Gastroesophageal sphincter (tissue), 4 donors: ENCODE results near the gene ZNF664. TPM values are rescaled to one million over a fixed set of nuclear protein-coding genes. Genes with fewer than 3 reads are reported as not detected.

Source experiments
- ATAC-seq: fragments of 150-250 bp; one replicate; pipeline ENCODE4 v1.9.1; 2016; ENCODE audit warnings: mild to moderate bottlenecking, moderate library complexity
- H3K27ac ChIP-seq, 4 donors: fragments of 200-600 bp; sonication (generic) in 3 of 4; 1 replicate in 3 of 4; 2 replicates in 1 of 4; pipeline ENCODE4 v1.5.1; 2016 to 2019
- H3K27me3 ChIP-seq: fragments of 200-600 bp; sonication (generic); one replicate; pipeline ENCODE4 v1.5.1; 2019
- H3K36me3 ChIP-seq, 2 donors: fragments of 200-600 bp; sonication (generic); one replicate each; pipeline ENCODE4 v1.5.1; 2019; ENCODE audit warnings: control low read depth in 1 of 2
- H3K4me1 ChIP-seq, 3 donors: fragments of 200-600 bp; sonication (generic); 1 replicate in 2 of 3; 2 replicates in 1 of 3; pipeline ENCODE4 v1.5.1; 2016 to 2019; ENCODE audit warnings: control low read depth in 2 of 3
- H3K4me3 ChIP-seq, 2 donors: fragments of 200-600 bp; sonication (generic); one replicate each; pipeline ENCODE4 v1.5.1; 2019; ENCODE audit warnings: mild to moderate bottlenecking in 1 of 2, moderate library complexity in 1 of 2
- H3K9me3 ChIP-seq, 3 donors: fragments of 200-600 bp; sonication (generic); one replicate each; pipeline ENCODE4 v1.5.1; 2017 to 2019; ENCODE audit warnings: control low read depth in 2 of 3
- CTCF ChIP-seq, 4 experiments: fragments of 200-600 bp in 2 of 4; fragments of 450-650 bp in 2 of 4; sonication (generic) in 1 of 4; IDR thresholded peaks; one replicate each; pipeline ENCODE4 v1.5.1; 2017 to 2019; ENCODE audit warnings: antibody characterized with exemption in 4 of 4, mild to moderate bottlenecking in 2 of 4, moderate library complexity in 2 of 4
- EP300 ChIP-seq: sonication (generic); formaldehyde crosslinking; IDR thresholded peaks from one replicate; pipeline ENCODE4 v1.6.1; 2017; ENCODE audit warnings: antibody characterized with exemption, mild to moderate bottlenecking
- POLR2A ChIP-seq, 2 donors: fragments of 450-650 bp; IDR thresholded peaks; one replicate each; pipeline ENCODE4 v1.6.1; 2017; ENCODE audit warnings: antibody characterized with exemption in 2 of 2, mild to moderate bottlenecking in 2 of 2, moderate library complexity in 1 of 2
- POLR2AphosphoS5 ChIP-seq: sonication (generic); formaldehyde crosslinking; IDR thresholded peaks from one replicate; pipeline ENCODE4 v1.6.1; 2017; ENCODE audit warnings: antibody characterized with exemption
- WGBS, 2 donors: methylation state at CpG; one replicate each; pipeline ENCODE4 v1.1.5; 2018; ENCODE audit warnings: low coverage in 1 of 2; 5-methylcytosine and 5-hydroxymethylcytosine counted together
- total RNA-seq, 4 donors: library from RNA; depleted of rRNA; stranded (reverse); fragments of >200 nt; gene quantifications; one replicate each; pipeline ENCODE4 v1.1.0, GENCODE V29; 2016

ZNF664 gene
- total RNA-seq, 4 donors from 2014 or later: 58.7 to 95.5 (median 78.2) TPM

- Histone ChIP-seq H3K36me3 (no peaks in the 10 kb centered on the region), H3K9me3 (peaks cover 0 to 26% (median 0%) of the 10 kb centered on the region in 3 donors), H3K27me3 (no peaks in the 10 kb centered on the region), H3K4me1 (no peaks in the 10 kb centered on the region), H3K27ac (no peak overlapping the region), H3K4me3 (no peak overlapping the region)
- WGBS, 2 donors: 65 to 69% methylated on average over 10 to 13 of the region's 15 CpGs
- TF ChIP-seq POLR2AphosphoS5 (no peak), POLR2A (IDR thresholded peaks at IDR 0.05) (no peak), EP300 (no peak), CTCF (IDR thresholded peaks at IDR 0.05) (no peak)
- ATAC-seq: no peak
Measured at GRCh38 chr12:124044809-124045321, 71.8 kb downstream of the ZNF664 start.

GRCh38 chr12:124045671-124046455, 72.8 kb downstream of the ZNF664 start:
- Histone ChIP-seq H3K27me3 (no peaks in the 10 kb centered on the region), H3K4me1 (no peaks in the 10 kb centered on the region), H3K9me3 (peaks cover 0 to 26% (median 0%) of the 10 kb centered on the region in 3 donors), H3K27ac (no peak overlapping the region), H3K36me3 (no peaks in the 10 kb centered on the region), H3K4me3 (no peak overlapping the region)
- no peak for ATAC-seq
- no peak for TF ChIP-seq POLR2AphosphoS5
- no peak for TF ChIP-seq EP300
- TF ChIP-seq POLR2A (IDR thresholded peaks at IDR 0.05): no peak
- no peak for TF ChIP-seq CTCF (IDR thresholded peaks at IDR 0.05)
- 71 to 90% methylated on average over 2 of the region's 5 CpGs for WGBS, 2 donors

DNA sequence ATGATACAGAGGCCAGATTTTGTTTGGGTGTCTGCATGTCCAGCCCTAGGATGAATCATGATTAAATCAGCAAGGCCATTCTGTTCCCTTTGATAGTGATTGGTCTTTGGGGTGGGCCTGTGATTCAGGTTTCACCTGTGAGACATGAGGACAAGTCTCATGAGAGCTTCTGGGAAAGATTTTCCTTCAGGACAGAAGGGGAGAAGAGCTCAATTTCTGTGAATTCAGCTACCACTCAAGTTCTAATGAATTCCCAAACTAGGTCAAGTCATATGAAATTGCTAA, 73.4 kb downstream of the ZNF664 start:
- no peak for ATAC-seq
- TF ChIP-seq EP300 (no peak), POLR2AphosphoS5 (no peak), POLR2A (IDR thresholded peaks at IDR 0.05) (no peak), CTCF (IDR thresholded peaks at IDR 0.05) (no peak)
- H3K36me3 ChIP-seq: no peaks in the 10 kb centered on the region
- H3K4me3 ChIP-seq: no peak overlapping the region
- H3K4me1 ChIP-seq: no peaks in the 10 kb centered on the region
- H3K27ac ChIP-seq: no peak overlapping the region
- H3K9me3 ChIP-seq: peaks cover 0 to 26% (median 0%) of the 10 kb centered on the region in 3 donors
- H3K27me3 ChIP-seq: no peaks in the 10 kb centered on the region

GRCh38 chr12:124047045-124047566, 74.1 kb downstream of the ZNF664 start:
- H3K4me3 ChIP-seq: no peak overlapping the region
- no peaks in the 10 kb centered on the region for H3K36me3 ChIP-seq
- no peak overlapping the region for H3K27ac ChIP-seq
- H3K4me1 ChIP-seq: no peaks in the 10 kb centered on the region
- WGBS, 2 donors: 87 to 96% methylated on average over 3 of the region's 3 CpGs
- ATAC-seq: no peak
- TF ChIP-seq EP300: no peak
- TF ChIP-seq CTCF (IDR thresholded peaks at IDR 0.05): no peak
- no peak for TF ChIP-seq POLR2A (IDR thresholded peaks at IDR 0.05)
- TF ChIP-seq POLR2AphosphoS5: no peak
- H3K27me3 ChIP-seq: no peaks in the 10 kb centered on the region
- H3K9me3 ChIP-seq: peaks cover 0 to 26% (median 0%) of the 10 kb centered on the region in 3 donors
